Amygdala (tissue), 56 donors: Measurements from ENCODE around the gene C1QL2.

ENCODE experiments used
- DNase-seq, 56 donors: peaks; one replicate each; lab custom pipeline; 2025; lab: John Stamatoyannopoulos, UW

The C1QL2 gene

GRCh38 chr2:119112230-119112629, 46.3 kb downstream of the C1QL2 start:
- no peak for DNase-seq

- no peak for DNase-seq
Measured at GRCh38 chr2:119111115-119111975, 47.2 kb downstream of the C1QL2 start.

GRCh38 chr2:119109866-119110265, 48.7 kb downstream of the C1QL2 start:
- no peak for DNase-seq

GRCh38 chr2:119108186-119108585, 50.4 kb downstream of the C1QL2 start:
- no peak for DNase-seq

GRCh38 chr2:119106301-119106897, 52.2 kb downstream of the C1QL2 start:
- DNase-seq, result peak in 11 of 56 donors; percentile 2 to 40 (median 11)
